Calu3 (cell line): ENCODE measurements around the gene EPN3. TPM values are rescaled to one million over a fixed set of nuclear protein-coding genes. Genes with fewer than 3 reads are reported as not detected.
A peak's percentile ranks its signal among the peaks of the same experiment; 100 is the strongest.

Source experiments
- BruUV-seq: library from RNA; stranded (reverse); fragments of 400-500 nt; replicated peaks from 2 replicates; lab custom pipeline; 2021; lab: Mats Ljungman, UMichigan
- CTCF ChIA-PET: fragments of 300-600 bp; sonication (Branson Sonifier 250); formaldehyde crosslinking; loops from one replicate; lab custom pipeline; 2022; ENCODE audit warnings: antibody characterized with exemption; lab: Charles Lee
- DNase-seq: peaks from one replicate; pipeline ENCODE4 v3.0.0; 2022
- H3K27ac Mint-ChIP-seq: one replicate; pipeline ENCODE4 v1.8.0; 2022; ENCODE audit warnings: mixed read lengths; ENCODE audit not compliant: unreplicated experiment
- H3K27me3 Mint-ChIP-seq: one replicate; pipeline ENCODE4 v1.8.0; 2022; ENCODE audit warnings: mixed read lengths; ENCODE audit not compliant: unreplicated experiment
- H3K36me3 Mint-ChIP-seq: one replicate; pipeline ENCODE4 v1.8.0; 2022; ENCODE audit warnings: mild to moderate bottlenecking, moderate library complexity, mixed read lengths; ENCODE audit not compliant: insufficient read depth, unreplicated experiment
- H3K4me1 Mint-ChIP-seq: one replicate; pipeline ENCODE4 v1.8.0; 2022; ENCODE audit warnings: mild to moderate bottlenecking, low read depth, mixed read lengths; ENCODE audit not compliant: unreplicated experiment
- H3K4me3 Mint-ChIP-seq: one replicate; pipeline ENCODE4 v1.8.0; 2022; ENCODE audit warnings: mild to moderate bottlenecking, low read depth, moderate library complexity, mixed read lengths; ENCODE audit not compliant: unreplicated experiment
- H3K9me3 Mint-ChIP-seq: one replicate; pipeline ENCODE4 v1.8.0; 2022; ENCODE audit warnings: low read depth, mixed read lengths; ENCODE audit not compliant: unreplicated experiment
- intact Hi-C: fragments of 100-400 bp; cut with micrococcal nuclease; formaldehyde crosslinking; loops from one replicate; pipeline ENCODE4 v1.10.0; 2022; ENCODE audit not compliant: unreplicated experiment
- total RNA-seq: library from RNA; stranded (reverse); gene quantifications from 2 replicates; pipeline ENCODE4 v1.2.3, GENCODE V29; 2022
- TF ChIP-seq, protein P1 (sequence below): fragments of 200-600 bp; IDR thresholded peaks from one replicate; pipeline ENCODE4 v1.8.0; 2022; ENCODE audit warnings: antibody characterized with exemption; ENCODE audit not compliant: unreplicated experiment

EPN3 gene
- total RNA-seq, 1 experiment from 2014 or later, result 41.9 TPM

DNA sequence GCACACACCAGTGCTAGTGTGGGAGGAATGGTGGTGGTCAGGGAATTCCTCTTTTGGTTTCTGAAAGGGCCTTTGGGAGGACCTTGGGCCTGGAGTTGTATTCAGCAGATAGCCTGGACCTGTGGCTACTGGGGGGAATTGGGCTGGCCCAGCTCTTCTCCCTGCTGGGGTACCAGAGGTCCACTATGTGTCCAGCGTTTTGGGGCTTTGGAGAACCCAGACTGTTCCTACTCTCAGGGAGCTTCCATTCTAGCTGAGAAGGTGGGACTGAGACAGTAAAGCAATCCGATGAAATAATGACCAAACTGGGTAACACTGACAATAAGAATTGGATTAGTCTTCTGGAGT lies 2.4 kb downstream of the EPN3 start:
- intact Hi-C loops, result loop anchor here (5.0 kb wide), 1 partner anchor 38 kb away; no protein-coding TSS in a partner anchor
- CTCF ChIA-PET, result no interaction called here
- BruUV-seq, result TSS peak; percentile 15
- no peak for DNase-seq
- peak overlapping the region; percentile 63 for H3K27ac Mint-ChIP-seq
- peaks cover 58% of the 10 kb centered on the region for H3K36me3 Mint-ChIP-seq
- no peaks in the 10 kb centered on the region for H3K9me3 Mint-ChIP-seq
- TF ChIP-seq, protein P1, sequence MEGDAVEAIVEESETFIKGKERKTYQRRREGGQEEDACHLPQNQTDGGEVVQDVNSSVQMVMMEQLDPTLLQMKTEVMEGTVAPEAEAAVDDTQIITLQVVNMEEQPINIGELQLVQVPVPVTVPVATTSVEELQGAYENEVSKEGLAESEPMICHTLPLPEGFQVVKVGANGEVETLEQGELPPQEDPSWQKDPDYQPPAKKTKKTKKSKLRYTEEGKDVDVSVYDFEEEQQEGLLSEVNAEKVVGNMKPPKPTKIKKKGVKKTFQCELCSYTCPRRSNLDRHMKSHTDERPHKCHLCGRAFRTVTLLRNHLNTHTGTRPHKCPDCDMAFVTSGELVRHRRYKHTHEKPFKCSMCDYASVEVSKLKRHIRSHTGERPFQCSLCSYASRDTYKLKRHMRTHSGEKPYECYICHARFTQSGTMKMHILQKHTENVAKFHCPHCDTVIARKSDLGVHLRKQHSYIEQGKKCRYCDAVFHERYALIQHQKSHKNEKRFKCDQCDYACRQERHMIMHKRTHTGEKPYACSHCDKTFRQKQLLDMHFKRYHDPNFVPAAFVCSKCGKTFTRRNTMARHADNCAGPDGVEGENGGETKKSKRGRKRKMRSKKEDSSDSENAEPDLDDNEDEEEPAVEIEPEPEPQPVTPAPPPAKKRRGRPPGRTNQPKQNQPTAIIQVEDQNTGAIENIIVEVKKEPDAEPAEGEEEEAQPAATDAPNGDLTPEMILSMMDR, result no peak
- H3K27me3 Mint-ChIP-seq, result no peaks in the 10 kb centered on the region
- peaks cover 52% of the 10 kb centered on the region for H3K4me1 Mint-ChIP-seq
- H3K4me3 Mint-ChIP-seq, result peak overlapping the region; percentile 85

DNA sequence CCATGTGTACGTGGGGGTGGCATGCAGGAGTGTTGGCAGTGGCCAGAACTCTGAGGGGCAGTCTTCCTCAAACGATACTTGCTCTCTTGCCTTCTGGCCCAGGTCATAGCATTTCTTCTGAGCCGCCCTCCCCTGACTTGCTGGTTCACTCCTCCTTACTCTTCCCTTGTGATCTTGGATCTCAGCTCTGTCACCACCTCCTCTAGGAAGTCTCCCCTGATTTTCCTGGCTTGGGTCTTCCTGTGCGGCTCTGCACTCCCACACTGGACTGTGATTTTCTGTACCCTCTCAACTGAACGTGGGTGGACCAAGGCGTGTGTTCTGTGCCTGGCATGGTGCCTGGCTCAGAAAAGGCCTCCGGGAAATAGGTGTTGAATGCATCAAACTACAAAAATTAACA lies 2.9 kb downstream of the EPN3 start:
- peaks cover 55% of the 10 kb centered on the region for H3K4me1 Mint-ChIP-seq
- H3K9me3 Mint-ChIP-seq, result no peaks in the 10 kb centered on the region
- H3K4me3 Mint-ChIP-seq, result peak overlapping the region; percentile 85
- H3K27me3 Mint-ChIP-seq, result no peaks in the 10 kb centered on the region
- intact Hi-C loops, result no loop called here
- H3K36me3 Mint-ChIP-seq, result peaks cover 58% of the 10 kb centered on the region
- BruUV-seq, result no TSS peak
- CTCF ChIA-PET, result no interaction called here
- DNase-seq, result no peak
- TF ChIP-seq, protein P1, result no peak
- no peak overlapping the region for H3K27ac Mint-ChIP-seq

DNA sequence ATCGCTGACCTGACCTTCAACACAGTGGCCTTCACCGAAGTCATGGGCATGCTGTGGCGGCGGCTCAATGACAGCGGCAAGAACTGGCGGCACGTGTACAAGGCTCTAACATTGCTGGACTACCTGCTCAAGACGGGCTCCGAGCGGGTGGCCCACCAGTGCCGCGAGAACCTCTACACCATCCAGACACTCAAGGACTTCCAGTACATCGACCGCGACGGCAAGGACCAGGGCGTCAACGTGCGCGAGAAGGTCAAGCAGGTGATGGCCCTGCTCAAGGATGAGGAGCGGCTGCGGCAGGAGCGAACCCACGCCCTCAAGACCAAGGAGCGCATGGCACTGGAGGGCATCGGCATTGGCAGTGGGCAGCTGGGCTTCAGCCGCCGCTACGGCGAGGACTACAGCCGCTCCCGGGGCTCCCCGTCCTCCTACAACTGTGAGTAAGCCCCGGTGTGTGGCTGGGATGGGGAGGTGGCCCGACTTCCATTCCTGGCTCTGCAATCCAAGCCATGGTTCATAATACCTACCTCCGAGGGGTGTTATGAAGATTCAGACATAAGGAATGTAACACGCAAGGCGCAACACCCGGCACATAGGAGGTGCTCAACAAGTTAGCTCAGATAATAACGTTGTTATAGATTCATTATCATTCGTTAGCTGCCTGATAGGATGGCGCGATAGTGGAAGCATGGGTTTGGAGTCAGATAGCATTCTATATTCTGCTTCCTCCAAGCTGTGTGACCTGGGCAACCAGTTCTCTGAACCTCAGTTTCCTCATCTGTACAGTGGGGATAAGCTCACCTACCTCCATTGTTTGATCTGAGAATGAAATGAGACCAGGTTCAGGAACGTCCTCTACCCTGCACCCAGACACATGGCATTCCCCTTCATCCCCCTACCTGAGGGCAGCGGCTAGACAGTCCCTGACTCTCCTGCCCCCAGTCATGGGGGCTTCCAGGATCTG lies 4.4 kb downstream of the EPN3 start:
- BruUV-seq, result no TSS peak
- H3K4me3 Mint-ChIP-seq, result no peak overlapping the region
- DNase-seq, result no peak
- H3K27ac Mint-ChIP-seq, result no peak overlapping the region
- H3K9me3 Mint-ChIP-seq, result no peaks in the 10 kb centered on the region
- intact Hi-C loops, result no loop called here
- H3K36me3 Mint-ChIP-seq, result peaks cover 68% of the 10 kb centered on the region
- peaks cover 50% of the 10 kb centered on the region for H3K4me1 Mint-ChIP-seq
- TF ChIP-seq, protein P1, result no peak
- no peaks in the 10 kb centered on the region for H3K27me3 Mint-ChIP-seq
- CTCF ChIA-PET, result interaction anchor here (0.6 to 0.7 kb wide), 2 partner anchors 115 to 231 kb away, joined by 3 read pairs; no protein-coding TSS in a partner anchor

DNA sequence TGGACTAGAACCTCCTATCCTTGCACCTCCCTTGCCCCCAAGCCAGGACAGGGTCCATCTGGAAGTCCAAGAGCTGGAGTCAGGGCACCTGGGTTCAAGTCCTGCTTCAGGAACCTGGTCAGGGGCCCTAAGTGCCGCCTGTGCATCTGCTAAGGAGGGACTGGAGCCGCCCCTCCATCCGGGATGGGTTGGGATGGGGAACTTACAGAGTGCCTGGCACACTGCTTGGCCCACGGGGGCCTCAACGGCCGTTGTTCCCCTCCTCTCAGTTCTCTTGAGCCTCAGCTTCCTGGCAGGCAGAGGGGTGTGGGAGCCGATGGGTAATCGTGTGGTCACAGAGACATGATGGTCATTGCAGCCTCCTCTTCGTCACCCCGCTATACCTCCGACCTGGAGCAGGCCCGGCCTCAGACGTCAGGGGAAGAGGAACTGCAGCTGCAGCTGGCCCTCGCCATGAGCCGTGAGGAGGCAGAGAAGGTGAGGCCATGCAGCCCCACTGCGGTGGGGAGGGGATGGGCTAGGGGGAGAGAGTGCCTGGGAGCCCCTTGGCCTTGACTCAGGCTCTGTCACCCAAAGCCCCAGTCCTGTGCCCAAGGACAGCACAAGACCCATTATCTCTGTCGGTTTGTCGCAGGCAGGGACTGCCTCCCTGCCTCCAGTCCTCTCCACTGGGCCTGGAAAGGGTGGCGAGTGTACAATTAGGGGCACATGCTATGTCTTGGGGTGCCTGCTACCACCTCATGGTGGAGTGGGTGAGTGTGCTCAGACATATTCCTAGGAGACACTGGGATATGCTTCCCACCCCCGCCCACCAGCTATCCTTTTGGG lies 5.4 kb downstream of the EPN3 start:
- no peak overlapping the region for H3K27ac Mint-ChIP-seq
- TF ChIP-seq, protein P1, result no peak
- intact Hi-C loops, result no loop called here
- H3K36me3 Mint-ChIP-seq, result peaks cover 68% of the 10 kb centered on the region
- DNase-seq, result no peak
- no peaks in the 10 kb centered on the region for H3K27me3 Mint-ChIP-seq
- CTCF ChIA-PET, result interaction anchor here (0.6 to 0.7 kb wide), 3 partner anchors 116 to 1164 kb away, joined by 3 read pairs; no protein-coding TSS in a partner anchor
- peaks cover 53% of the 10 kb centered on the region for H3K4me1 Mint-ChIP-seq
- BruUV-seq, result no TSS peak
- H3K9me3 Mint-ChIP-seq, result no peaks in the 10 kb centered on the region
- H3K4me3 Mint-ChIP-seq, result no peak overlapping the region
